ENCODE results near the gene STYK1. TPM values are rescaled to one million over a fixed set of nuclear protein-coding genes. Genes with fewer than 3 reads are reported as not detected.
"Not testable (repeated sequence)": the region's sequence is repeated elsewhere in the genome, so short reads cannot be mapped to it uniquely, and the experiment has no call there.

Gene STYK1
- polyA plus RNA-seq, 4 donors = 1.9 to 8.1 (median 4.8) TPM

DNA sequence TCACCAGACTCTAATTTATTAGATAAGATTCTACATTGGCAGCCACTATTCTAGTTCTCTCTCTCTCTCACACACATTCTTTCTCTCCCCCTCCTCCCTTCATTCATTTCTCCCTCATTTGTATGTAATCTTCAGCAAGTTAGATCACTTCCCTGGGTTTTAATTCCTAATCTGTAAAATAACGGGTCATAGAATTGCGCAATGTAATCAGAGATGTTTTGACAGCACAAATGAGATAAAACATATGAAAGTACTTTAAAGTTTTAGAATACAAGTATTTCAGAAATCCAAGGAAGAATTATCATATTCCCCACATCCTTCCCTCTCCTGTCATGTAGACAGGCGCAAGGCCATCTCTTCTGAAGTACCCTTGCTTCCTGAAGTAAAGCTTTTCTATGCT is 21.7 kb downstream of the STYK1 start:
- Histone ChIP-seq H3K9me3 (ENCODE audit: control insufficient read depth in 2 of 2, insufficient read depth in 1 of 2, low read depth in 1 of 2, low read length in 1 of 2) (peaks cover 0 to 7% of the 10 kb centered on the region in 2 donors), H3K27ac (ENCODE audit: low read depth in 1 of 3, low read length in 2 of 3) (no peak overlapping the region), H3K27me3 (ENCODE audit: control insufficient read depth in 3 of 3, insufficient read depth in 3 of 3, low read length in 3 of 3) (no peaks in the 10 kb centered on the region), H3K36me3 (ENCODE audit: control insufficient read depth in 3 of 3, insufficient read depth in 2 of 3, low read depth in 1 of 3, low read length in 3 of 3) (no peaks in the 10 kb centered on the region), H3K4me3 (ENCODE audit: low read depth in 1 of 3, low read length in 3 of 3) (no peak overlapping the region), H3K4me1 (ENCODE audit: control insufficient read depth in 3 of 3, insufficient read depth in 2 of 3, low read depth in 1 of 3, low read length in 2 of 3) (no peaks in the 10 kb centered on the region)
- WGBS, 3 donors = 60 to 70% (median 62%) methylated on average over 3 of the region's 3 CpGs
- FAIRE-seq (no peak), DNase-seq (no peak)

DNA sequence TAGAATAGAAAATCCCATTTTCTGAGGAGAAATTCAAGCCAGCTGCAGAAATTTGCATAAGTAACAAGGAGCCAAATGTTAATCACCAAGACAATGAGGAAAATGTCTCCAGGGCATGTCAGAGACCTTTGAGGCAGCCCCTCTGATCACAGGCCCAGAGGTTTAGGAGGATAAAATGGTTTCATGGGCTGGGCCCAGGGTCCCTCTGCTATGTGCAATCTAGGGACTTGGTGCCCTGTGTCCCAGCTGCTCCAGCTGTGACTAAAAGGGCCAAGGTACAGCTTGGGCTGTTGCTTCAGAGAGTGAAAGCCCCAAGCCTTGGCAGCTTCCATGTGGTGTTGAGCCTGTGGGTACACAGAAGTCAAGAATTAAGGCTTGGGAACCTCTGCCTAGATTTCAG is 27.3 kb downstream of the STYK1 start:
- FAIRE-seq; H3K4me1 ChIP-seq (ENCODE audit: control insufficient read depth in 3 of 3, insufficient read depth in 2 of 3, low read depth in 1 of 3, low read length in 2 of 3); DNase-seq; H3K36me3 ChIP-seq (ENCODE audit: control insufficient read depth in 3 of 3, insufficient read depth in 2 of 3, low read depth in 1 of 3, low read length in 3 of 3); H3K27ac ChIP-seq (ENCODE audit: low read depth in 1 of 3, low read length in 2 of 3); H3K27me3 ChIP-seq (ENCODE audit: control insufficient read depth in 3 of 3, insufficient read depth in 3 of 3, low read length in 3 of 3); H3K4me3 ChIP-seq (ENCODE audit: low read depth in 1 of 3, low read length in 3 of 3): not testable (repeated sequence)
- H3K9me3 ChIP-seq (ENCODE audit: control insufficient read depth in 2 of 2, insufficient read depth in 1 of 2, low read depth in 1 of 2, low read length in 1 of 2) = peaks cover 0 to 19% of the 10 kb centered on the region in 2 donors

DNA sequence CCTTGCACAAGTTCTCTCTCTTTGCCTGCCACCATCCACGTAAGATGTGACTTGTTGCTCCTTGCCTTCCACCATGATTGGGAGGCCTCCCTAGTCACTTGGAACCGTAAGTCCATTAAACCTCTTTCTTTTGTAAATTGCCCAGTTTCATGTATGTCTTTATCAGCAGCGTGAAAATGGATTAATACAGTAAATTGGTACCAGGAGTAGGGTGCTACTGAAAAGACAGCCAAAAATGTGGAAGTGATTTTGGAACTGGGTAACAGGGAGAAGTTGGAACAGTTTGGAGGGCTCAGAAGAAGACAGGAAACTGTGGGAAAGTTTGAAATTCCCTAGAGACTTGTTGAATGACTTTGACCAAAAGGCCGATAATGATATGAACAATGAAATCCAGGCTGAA is 27.9 kb downstream of the STYK1 start:
- H3K4me3 ChIP-seq (ENCODE audit: low read depth in 1 of 3, low read length in 3 of 3) = no peak overlapping the region
- no peak for FAIRE-seq
- H3K27ac ChIP-seq (ENCODE audit: low read depth in 1 of 3, low read length in 2 of 3) = no peak overlapping the region
- no peak for DNase-seq
- peaks cover 0 to 10% (median 0%) of the 10 kb centered on the region in 3 donors for H3K27me3 ChIP-seq (ENCODE audit: control insufficient read depth in 3 of 3, insufficient read depth in 3 of 3, low read length in 3 of 3)
- peaks cover 0 to 2% (median 0%) of the 10 kb centered on the region in 3 donors for H3K4me1 ChIP-seq (ENCODE audit: control insufficient read depth in 3 of 3, insufficient read depth in 2 of 3, low read depth in 1 of 3, low read length in 2 of 3)
- WGBS, 3 donors = 46 to 63% (median 47%) methylated on average over 4 of the region's 4 CpGs
- H3K36me3 ChIP-seq (ENCODE audit: control insufficient read depth in 3 of 3, insufficient read depth in 2 of 3, low read depth in 1 of 3, low read length in 3 of 3) = peaks cover 0 to 2% (median 0%) of the 10 kb centered on the region in 3 donors
- H3K9me3 ChIP-seq (ENCODE audit: control insufficient read depth in 2 of 2, insufficient read depth in 1 of 2, low read depth in 1 of 2, low read length in 1 of 2) = peaks cover 0 to 19% of the 10 kb centered on the region in 2 donors

DNA sequence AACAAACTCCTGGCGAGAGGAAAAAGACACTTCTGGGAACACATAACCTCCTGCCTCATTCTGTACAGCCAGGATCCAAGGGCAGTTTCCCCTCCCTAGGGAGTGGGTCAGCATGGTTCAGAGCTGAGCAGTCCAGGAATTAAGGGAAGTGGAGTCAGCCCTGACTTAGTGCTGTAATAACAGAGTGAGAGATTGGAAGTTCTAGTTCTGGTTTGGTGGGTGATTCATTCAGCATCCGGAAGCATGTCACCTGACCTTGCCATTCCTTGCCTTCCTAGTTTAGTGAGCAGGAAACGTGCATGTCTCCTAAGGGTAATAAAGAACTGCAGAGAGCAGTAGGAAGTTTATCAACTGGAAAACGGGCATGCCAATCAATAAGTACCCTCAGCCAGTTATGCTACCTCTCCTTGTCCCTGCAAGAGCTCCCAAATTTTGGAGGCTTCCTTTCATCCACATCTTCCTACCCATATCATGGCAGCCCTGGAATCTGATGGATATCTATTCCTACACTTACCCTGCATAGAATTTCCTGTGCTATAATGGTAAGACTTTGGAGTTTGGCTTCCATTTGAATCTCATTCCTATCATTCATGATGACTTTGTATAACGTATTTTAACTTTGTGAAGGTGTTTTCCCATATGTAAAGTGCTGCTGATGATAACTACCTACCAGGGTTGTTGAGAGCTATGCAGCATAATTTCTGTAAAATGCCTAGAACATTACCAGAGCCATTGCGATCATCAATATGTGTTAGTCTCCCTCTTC is 31.9 kb downstream of the STYK1 start:
- peaks cover 0 to 2% (median 0%) of the 10 kb centered on the region in 3 donors for H3K36me3 ChIP-seq (ENCODE audit: control insufficient read depth in 3 of 3, insufficient read depth in 2 of 3, low read depth in 1 of 3, low read length in 3 of 3)
- peaks cover 0 to 5% (median 0%) of the 10 kb centered on the region in 3 donors for H3K4me1 ChIP-seq (ENCODE audit: control insufficient read depth in 3 of 3, insufficient read depth in 2 of 3, low read depth in 1 of 3, low read length in 2 of 3)
- H3K27ac ChIP-seq (ENCODE audit: low read depth in 1 of 3, low read length in 2 of 3) = peak overlapping the region in 2 of 3 donors; percentile 22 to 24
- peaks cover 0 to 14% (median 0%) of the 10 kb centered on the region in 3 donors for H3K27me3 ChIP-seq (ENCODE audit: control insufficient read depth in 3 of 3, insufficient read depth in 3 of 3, low read length in 3 of 3)
- WGBS, 3 donors = 45 to 56% (median 56%) methylated on average over 6 of the region's 6 CpGs
- no peak overlapping the region for H3K4me3 ChIP-seq (ENCODE audit: low read depth in 1 of 3, low read length in 3 of 3)
- DNase-seq (peak; percentile 36 to 66), FAIRE-seq (no peak)
- peaks cover 0 to 16% of the 10 kb centered on the region in 2 donors for H3K9me3 ChIP-seq (ENCODE audit: control insufficient read depth in 2 of 2, insufficient read depth in 1 of 2, low read depth in 1 of 2, low read length in 1 of 2)

DNA sequence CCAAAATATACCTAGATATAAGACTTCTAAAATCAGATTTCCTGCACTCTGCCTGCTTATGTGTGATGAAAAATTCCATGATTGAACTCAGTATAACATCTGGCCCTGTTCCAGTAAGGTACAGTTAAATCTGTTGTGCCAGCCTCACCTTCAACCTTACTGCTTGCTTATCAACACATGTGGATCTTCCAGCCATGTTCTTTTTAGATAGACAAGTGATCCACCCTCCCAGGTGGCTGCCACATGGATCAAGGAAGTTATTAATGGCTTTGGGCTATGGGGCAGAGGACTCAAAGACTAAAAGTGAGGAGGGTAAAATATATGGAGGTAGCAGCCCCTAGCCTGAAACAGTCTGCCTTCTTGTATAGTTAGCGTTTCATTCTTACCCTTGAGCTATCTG is 35.1 kb downstream of the STYK1 start:
- peaks cover 0 to 5% (median 4%) of the 10 kb centered on the region in 3 donors for H3K4me1 ChIP-seq (ENCODE audit: control insufficient read depth in 3 of 3, insufficient read depth in 2 of 3, low read depth in 1 of 3, low read length in 2 of 3)
- no peak for FAIRE-seq
- DNase-seq = peak in 1 of 2 donors; percentile 73
- no peaks in the 10 kb centered on the region for H3K9me3 ChIP-seq (ENCODE audit: control insufficient read depth in 2 of 2, insufficient read depth in 1 of 2, low read depth in 1 of 2, low read length in 1 of 2)
- 81 to 95% (median 88%) methylated on average over 1 of the region's 1 CpG for WGBS, 3 donors
- H3K4me3 ChIP-seq (ENCODE audit: low read depth in 1 of 3, low read length in 3 of 3) = no peak overlapping the region
- peaks cover 0 to 16% (median 0%) of the 10 kb centered on the region in 3 donors for H3K27me3 ChIP-seq (ENCODE audit: control insufficient read depth in 3 of 3, insufficient read depth in 3 of 3, low read length in 3 of 3)
- H3K36me3 ChIP-seq (ENCODE audit: control insufficient read depth in 3 of 3, insufficient read depth in 2 of 3, low read depth in 1 of 3, low read length in 3 of 3) = no peaks in the 10 kb centered on the region
- H3K27ac ChIP-seq (ENCODE audit: low read depth in 1 of 3, low read length in 2 of 3) = peak overlapping the region in 1 of 3 donors; percentile 14

DNA sequence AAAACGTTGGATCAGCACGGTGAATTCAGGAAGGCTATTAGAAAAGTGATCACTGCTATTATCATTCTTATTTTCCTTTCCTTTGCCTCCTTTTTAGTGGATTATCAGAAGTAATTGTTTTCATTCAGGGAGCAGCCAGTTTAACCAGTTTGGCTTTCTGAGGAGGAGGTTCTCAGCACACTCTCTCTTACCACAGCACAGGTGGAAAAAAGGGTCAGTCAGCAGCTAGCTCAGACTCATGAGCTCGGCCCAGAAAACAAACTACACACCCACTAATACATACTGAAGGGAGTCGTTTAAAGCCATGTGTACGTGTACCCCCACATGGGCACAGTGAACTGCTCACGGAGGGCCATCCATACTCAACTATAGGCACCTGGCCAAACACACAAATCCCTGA is 37.2 kb downstream of the STYK1 start:
- Histone ChIP-seq H3K36me3 (ENCODE audit: control insufficient read depth in 3 of 3, insufficient read depth in 2 of 3, low read depth in 1 of 3, low read length in 3 of 3) (no peaks in the 10 kb centered on the region), H3K27ac (ENCODE audit: low read depth in 1 of 3, low read length in 2 of 3) (peak overlapping the region in 1 of 3 donors; percentile 9), H3K4me3 (ENCODE audit: low read depth in 1 of 3, low read length in 3 of 3) (no peak overlapping the region), H3K9me3 (ENCODE audit: control insufficient read depth in 2 of 2, insufficient read depth in 1 of 2, low read depth in 1 of 2, low read length in 1 of 2) (no peaks in the 10 kb centered on the region), H3K27me3 (ENCODE audit: control insufficient read depth in 3 of 3, insufficient read depth in 3 of 3, low read length in 3 of 3) (peaks cover 0 to 15% (median 0%) of the 10 kb centered on the region in 3 donors), H3K4me1 (ENCODE audit: control insufficient read depth in 3 of 3, insufficient read depth in 2 of 3, low read depth in 1 of 3, low read length in 2 of 3) (peaks cover 0 to 5% (median 4%) of the 10 kb centered on the region in 3 donors)
- FAIRE-seq (no peak), DNase-seq (peak in 1 of 2 donors; percentile 14)
- 45 to 59% (median 52%) methylated on average over 6 of the region's 6 CpGs for WGBS, 3 donors

DNA sequence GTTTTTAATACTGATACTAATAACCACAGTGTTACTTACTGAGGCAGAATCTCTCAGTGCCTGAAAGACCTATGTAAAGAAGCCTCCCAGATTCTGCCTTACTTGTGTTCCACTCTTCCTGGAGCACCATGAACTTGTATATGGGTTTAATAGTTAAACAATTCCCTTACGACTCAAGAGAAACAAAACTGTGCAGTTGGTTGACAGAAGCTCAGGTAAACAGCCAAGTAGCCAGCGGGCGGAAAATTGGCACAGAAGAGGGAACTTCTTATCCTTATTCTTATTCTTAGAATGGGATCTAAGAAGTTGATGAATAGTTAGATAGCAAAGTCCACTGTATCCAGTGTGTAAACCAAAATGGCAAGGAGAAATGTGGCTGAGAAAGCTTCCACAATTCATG is 37.7 kb downstream of the STYK1 start:
- H3K27ac ChIP-seq (ENCODE audit: low read depth in 1 of 3, low read length in 2 of 3) = peak overlapping the region in 1 of 3 donors; percentile 9
- H3K4me3 ChIP-seq (ENCODE audit: low read depth in 1 of 3, low read length in 3 of 3) = no peak overlapping the region
- FAIRE-seq = no peak

DNA sequence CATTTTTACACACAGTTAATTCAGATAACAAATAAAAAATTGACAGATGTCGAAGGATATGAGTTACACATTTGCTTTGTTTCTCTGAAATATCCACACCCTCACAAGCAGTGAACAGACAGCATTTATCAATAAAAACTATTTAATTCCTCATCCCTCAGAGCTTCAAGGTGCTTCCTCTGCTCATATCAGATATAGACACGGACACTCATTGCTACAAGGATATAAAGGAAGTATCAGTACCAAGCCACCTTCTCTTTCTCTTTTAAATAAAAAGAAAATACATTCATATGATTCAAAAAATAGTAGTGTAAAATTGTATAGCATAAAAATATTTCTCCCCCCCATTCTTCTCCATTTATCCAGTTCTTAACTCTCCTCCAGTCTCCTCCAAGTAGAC is 38.5 kb downstream of the STYK1 start:
- DNase-seq (no peak), FAIRE-seq (no peak)
- Histone ChIP-seq H3K9me3 (ENCODE audit: control insufficient read depth in 2 of 2, insufficient read depth in 1 of 2, low read depth in 1 of 2, low read length in 1 of 2) (no peaks in the 10 kb centered on the region), H3K36me3 (ENCODE audit: control insufficient read depth in 3 of 3, insufficient read depth in 2 of 3, low read depth in 1 of 3, low read length in 3 of 3) (no peaks in the 10 kb centered on the region), H3K4me3 (ENCODE audit: low read depth in 1 of 3, low read length in 3 of 3) (no peak overlapping the region), H3K27me3 (ENCODE audit: control insufficient read depth in 3 of 3, insufficient read depth in 3 of 3, low read length in 3 of 3) (peaks cover 0 to 11% (median 0%) of the 10 kb centered on the region in 3 donors), H3K4me1 (ENCODE audit: control insufficient read depth in 3 of 3, insufficient read depth in 2 of 3, low read depth in 1 of 3, low read length in 2 of 3) (peaks cover 0 to 4% (median 3%) of the 10 kb centered on the region in 3 donors), H3K27ac (ENCODE audit: low read depth in 1 of 3, low read length in 2 of 3) (no peak overlapping the region)
- WGBS, 3 donors = 80 to 89% (median 88%) methylated on average over 2 of the region's 2 CpGs

More for the DNA sequence above, 37.7 kb downstream of the STYK1 start:
- 73 to 77% (median 75%) methylated on average over 3 of the region's 3 CpGs for WGBS, 3 donors
- Histone ChIP-seq H3K9me3 (ENCODE audit: control insufficient read depth in 2 of 2, insufficient read depth in 1 of 2, low read depth in 1 of 2, low read length in 1 of 2) (no peaks in the 10 kb centered on the region), H3K4me1 (ENCODE audit: control insufficient read depth in 3 of 3, insufficient read depth in 2 of 3, low read depth in 1 of 3, low read length in 2 of 3) (peaks cover 0 to 4% (median 3%) of the 10 kb centered on the region in 3 donors), H3K36me3 (ENCODE audit: control insufficient read depth in 3 of 3, insufficient read depth in 2 of 3, low read depth in 1 of 3, low read length in 3 of 3) (no peaks in the 10 kb centered on the region), H3K27me3 (ENCODE audit: control insufficient read depth in 3 of 3, insufficient read depth in 3 of 3, low read length in 3 of 3) (peaks cover 0 to 11% (median 0%) of the 10 kb centered on the region in 3 donors)
- DNase-seq = no peak

Measured in small intestine (tissue), 7 donors.